Calu3 (cell line): ENCODE results near the gene CSRNP3. TPM values are rescaled to one million over a fixed set of nuclear protein-coding genes. Genes with fewer than 3 reads are reported as not detected.

ENCODE experiments used
- BruUV-seq: library from RNA; stranded (reverse); fragments of 400-500 nt; replicated peaks from 2 replicates; lab custom pipeline; 2021; lab: Mats Ljungman, UMichigan
- CTCF ChIA-PET: fragments of 300-600 bp; sonication (Branson Sonifier 250); formaldehyde crosslinking; loops from one replicate; lab custom pipeline; 2022; ENCODE audit warnings: antibody characterized with exemption; lab: Charles Lee
- DNase-seq: peaks from one replicate; pipeline ENCODE4 v3.0.0; 2022
- H3K27ac Mint-ChIP-seq: one replicate; pipeline ENCODE4 v1.8.0; 2022; ENCODE audit warnings: mixed read lengths; ENCODE audit not compliant: unreplicated experiment
- H3K27me3 Mint-ChIP-seq: one replicate; pipeline ENCODE4 v1.8.0; 2022; ENCODE audit warnings: mixed read lengths; ENCODE audit not compliant: unreplicated experiment
- H3K36me3 Mint-ChIP-seq: one replicate; pipeline ENCODE4 v1.8.0; 2022; ENCODE audit warnings: mild to moderate bottlenecking, moderate library complexity, mixed read lengths; ENCODE audit not compliant: insufficient read depth, unreplicated experiment
- H3K4me1 Mint-ChIP-seq: one replicate; pipeline ENCODE4 v1.8.0; 2022; ENCODE audit warnings: mild to moderate bottlenecking, low read depth, mixed read lengths; ENCODE audit not compliant: unreplicated experiment
- H3K4me3 Mint-ChIP-seq: one replicate; pipeline ENCODE4 v1.8.0; 2022; ENCODE audit warnings: mild to moderate bottlenecking, low read depth, moderate library complexity, mixed read lengths; ENCODE audit not compliant: unreplicated experiment
- H3K9me3 Mint-ChIP-seq: one replicate; pipeline ENCODE4 v1.8.0; 2022; ENCODE audit warnings: low read depth, mixed read lengths; ENCODE audit not compliant: unreplicated experiment
- intact Hi-C: fragments of 100-400 bp; cut with micrococcal nuclease; formaldehyde crosslinking; loops from one replicate; pipeline ENCODE4 v1.10.0; 2022; ENCODE audit not compliant: unreplicated experiment
- total RNA-seq: library from RNA; stranded (reverse); gene quantifications from 2 replicates; pipeline ENCODE4 v1.2.3, GENCODE V29; 2022
- TF ChIP-seq, protein P1 (sequence below): fragments of 200-600 bp; IDR thresholded peaks from one replicate; pipeline ENCODE4 v1.8.0; 2022; ENCODE audit warnings: antibody characterized with exemption; ENCODE audit not compliant: unreplicated experiment

The CSRNP3 gene
- total RNA-seq, 1 experiment from 2014 or later, result 1.8 TPM

DNA sequence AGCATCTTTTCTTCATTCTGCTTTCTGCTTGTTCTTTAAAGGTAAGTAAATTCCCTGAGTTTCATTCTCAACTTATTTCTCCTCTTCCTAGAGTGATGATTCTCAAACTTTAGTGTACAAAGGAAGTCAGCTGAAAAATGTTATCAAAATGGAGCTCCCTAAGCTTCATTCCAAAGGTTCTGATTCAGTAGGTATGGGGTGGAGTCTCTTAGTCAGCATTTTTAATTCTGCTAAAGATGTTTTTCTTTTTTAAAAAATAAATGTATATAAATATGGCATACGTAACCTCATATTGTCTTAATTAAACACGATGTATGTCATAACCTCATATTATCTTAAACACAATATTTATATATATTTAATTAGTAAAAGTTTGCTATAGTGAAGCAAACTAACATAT, 3.1 kb upstream of the CSRNP3 start:
- Mint-ChIP-seq H3K4me1 (no peaks in the 10 kb centered on the region), H3K4me3 (no peak overlapping the region), H3K9me3 (no peaks in the 10 kb centered on the region), H3K36me3 (peaks cover 6% of the 10 kb centered on the region), H3K27me3 (no peaks in the 10 kb centered on the region), H3K27ac (no peak overlapping the region)
- TF ChIP-seq, protein P1, sequence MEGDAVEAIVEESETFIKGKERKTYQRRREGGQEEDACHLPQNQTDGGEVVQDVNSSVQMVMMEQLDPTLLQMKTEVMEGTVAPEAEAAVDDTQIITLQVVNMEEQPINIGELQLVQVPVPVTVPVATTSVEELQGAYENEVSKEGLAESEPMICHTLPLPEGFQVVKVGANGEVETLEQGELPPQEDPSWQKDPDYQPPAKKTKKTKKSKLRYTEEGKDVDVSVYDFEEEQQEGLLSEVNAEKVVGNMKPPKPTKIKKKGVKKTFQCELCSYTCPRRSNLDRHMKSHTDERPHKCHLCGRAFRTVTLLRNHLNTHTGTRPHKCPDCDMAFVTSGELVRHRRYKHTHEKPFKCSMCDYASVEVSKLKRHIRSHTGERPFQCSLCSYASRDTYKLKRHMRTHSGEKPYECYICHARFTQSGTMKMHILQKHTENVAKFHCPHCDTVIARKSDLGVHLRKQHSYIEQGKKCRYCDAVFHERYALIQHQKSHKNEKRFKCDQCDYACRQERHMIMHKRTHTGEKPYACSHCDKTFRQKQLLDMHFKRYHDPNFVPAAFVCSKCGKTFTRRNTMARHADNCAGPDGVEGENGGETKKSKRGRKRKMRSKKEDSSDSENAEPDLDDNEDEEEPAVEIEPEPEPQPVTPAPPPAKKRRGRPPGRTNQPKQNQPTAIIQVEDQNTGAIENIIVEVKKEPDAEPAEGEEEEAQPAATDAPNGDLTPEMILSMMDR, result no peak
- CTCF ChIA-PET, result interaction anchor here (0.7 kb wide), 1 partner anchor 74 kb away, joined by 3 read pairs; no protein-coding TSS in a partner anchor
- no peak for DNase-seq
- BruUV-seq, result no TSS peak
- intact Hi-C loops, result no loop called here

DNA sequence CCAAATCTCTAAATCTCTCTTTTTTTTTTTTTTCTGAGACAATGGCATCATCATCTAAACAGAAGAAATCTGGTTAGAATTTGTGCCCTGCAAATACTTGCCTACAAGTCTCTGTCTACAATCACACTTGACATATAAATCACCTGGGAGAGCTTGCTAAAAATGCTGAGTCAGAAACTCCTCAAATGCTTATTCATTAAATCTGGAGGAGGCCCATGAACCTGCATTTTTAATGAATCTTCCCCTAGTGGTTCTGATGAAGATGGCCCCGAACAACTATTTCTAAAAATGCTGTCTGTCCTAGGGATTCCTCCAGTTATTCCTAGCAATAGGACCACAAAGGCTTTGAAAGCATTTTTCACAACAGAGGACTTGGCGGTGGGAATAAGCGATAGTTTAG, 1.6 kb upstream of the CSRNP3 start:
- no peaks in the 10 kb centered on the region for H3K4me1 Mint-ChIP-seq
- no peaks in the 10 kb centered on the region for H3K9me3 Mint-ChIP-seq
- BruUV-seq, result no TSS peak
- no peak for DNase-seq
- no peak overlapping the region for H3K27ac Mint-ChIP-seq
- intact Hi-C loops, result no loop called here
- TF ChIP-seq, protein P1, result no peak
- H3K36me3 Mint-ChIP-seq, result peaks cover 6% of the 10 kb centered on the region
- CTCF ChIA-PET, result no interaction called here
- no peak overlapping the region for H3K4me3 Mint-ChIP-seq
- no peaks in the 10 kb centered on the region for H3K27me3 Mint-ChIP-seq

DNA sequence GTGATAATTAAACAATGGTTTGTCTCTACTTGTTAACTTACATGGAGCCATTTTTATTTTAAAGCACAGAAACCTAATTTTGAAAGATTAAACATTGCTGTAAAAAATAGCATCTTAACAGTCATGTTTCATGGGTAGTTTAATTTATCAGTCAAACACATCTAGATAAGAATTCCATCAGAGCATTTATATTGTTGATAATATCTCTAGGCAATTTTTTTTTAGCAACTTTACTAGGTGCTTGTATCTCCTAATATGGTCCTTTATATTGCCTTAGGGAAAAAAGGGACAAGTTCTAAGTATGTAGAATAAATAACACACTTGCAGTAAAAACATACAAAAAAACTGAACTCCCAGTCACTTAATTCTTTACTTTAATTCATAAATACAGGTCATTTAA, 863 bp downstream of the CSRNP3 start:
- Mint-ChIP-seq H3K27me3 (no peaks in the 10 kb centered on the region), H3K36me3 (peaks cover 6% of the 10 kb centered on the region), H3K4me3 (peak overlapping the region; percentile 66), H3K4me1 (no peaks in the 10 kb centered on the region), H3K27ac (no peak overlapping the region), H3K9me3 (no peaks in the 10 kb centered on the region)
- TF ChIP-seq, protein P1, result no peak
- intact Hi-C loops, result no loop called here
- no TSS peak for BruUV-seq
- CTCF ChIA-PET, result no interaction called here
- no peak for DNase-seq

DNA sequence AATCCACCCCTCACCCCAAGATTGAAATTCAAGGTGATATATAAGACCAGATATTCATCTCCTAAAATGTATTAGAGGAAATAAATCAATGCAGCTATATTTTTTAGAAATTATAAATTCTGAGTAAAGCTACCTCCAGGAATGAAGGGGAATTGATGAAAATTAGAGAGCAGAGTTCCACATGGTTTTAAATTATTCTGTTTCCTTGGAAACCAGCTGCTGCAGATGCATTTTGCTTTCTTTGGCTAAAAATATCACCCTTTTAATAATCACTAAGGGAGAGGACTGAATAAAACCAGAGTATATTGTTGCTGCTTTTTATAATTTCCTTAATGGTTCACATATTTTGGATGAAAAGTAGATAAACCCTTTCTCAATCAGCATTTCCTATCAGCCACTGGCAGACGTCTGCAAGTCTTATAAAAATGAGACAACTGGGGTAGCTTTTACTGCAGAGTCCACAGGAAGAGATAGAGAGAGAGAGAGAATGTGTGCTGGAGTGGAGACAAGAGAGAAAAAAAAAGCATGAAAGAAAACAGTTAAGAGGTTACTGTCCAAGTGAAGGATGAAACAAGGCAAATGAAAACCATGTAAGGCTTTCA, 2.0 kb downstream of the CSRNP3 start:
- no peak for DNase-seq
- CTCF ChIA-PET, result no interaction called here
- no peaks in the 10 kb centered on the region for H3K4me1 Mint-ChIP-seq
- H3K27me3 Mint-ChIP-seq, result no peaks in the 10 kb centered on the region
- intact Hi-C loops, result no loop called here
- no peak overlapping the region for H3K4me3 Mint-ChIP-seq
- no TSS peak for BruUV-seq
- H3K36me3 Mint-ChIP-seq, result peaks cover 6% of the 10 kb centered on the region
- no peaks in the 10 kb centered on the region for H3K9me3 Mint-ChIP-seq
- TF ChIP-seq, protein P1, result no peak
- H3K27ac Mint-ChIP-seq, result no peak overlapping the region
